NCI-H748 (cell line): ENCODE results near the gene ZNF385B.
"Not testable (repeated sequence)": the region's sequence is repeated elsewhere in the genome, so short reads cannot be mapped to it uniquely, and the experiment has no call there.

ENCODE experiments used
- DNase-seq: peaks from one replicate; lab custom pipeline; 2025; ENCODE audit not compliant: unreplicated experiment; lab: John Stamatoyannopoulos, UW

Gene ZNF385B

GRCh38 chr2:179642462-179642861 lies 218.9 kb downstream of the ZNF385B start:
- no peak for DNase-seq

GRCh38 chr2:179636995-179637394 lies 224.4 kb downstream of the ZNF385B start:
- DNase-seq, result no peak

GRCh38 chr2:179636100-179636980 lies 225.1 kb downstream of the ZNF385B start:
- DNase-seq, result no peak

- not testable (repeated sequence) for DNase-seq
Measured at GRCh38 chr2:179631769-179632385, 229.5 kb downstream of the ZNF385B start.

- DNase-seq, result peak; percentile 20
Measured at GRCh38 chr2:179629776-179630175, 231.6 kb downstream of the ZNF385B start.

- no peak for DNase-seq
Measured at GRCh38 chr2:179626261-179626660, 235.2 kb downstream of the ZNF385B start.

- DNase-seq, result no peak
Measured at GRCh38 chr2:179622635-179623300, 238.6 kb downstream of the ZNF385B start.

GRCh38 chr2:179622112-179622511 lies 239.3 kb downstream of the ZNF385B start:
- DNase-seq, result no peak

GRCh38 chr2:179619947-179620467 lies 241.4 kb downstream of the ZNF385B start:
- no peak for DNase-seq

- DNase-seq, result no peak
Measured at GRCh38 chr2:179614121-179614520, 247.3 kb downstream of the ZNF385B start.

- DNase-seq, result no peak
Measured at GRCh38 chr2:179613701-179614100, 247.7 kb downstream of the ZNF385B start.

- DNase-seq, result no peak
Measured at GRCh38 chr2:179613299-179613651, 248.1 kb downstream of the ZNF385B start.

GRCh38 chr2:179612591-179613298 lies 248.7 kb downstream of the ZNF385B start:
- DNase-seq, result no peak

GRCh38 chr2:179612108-179612507 lies 249.3 kb downstream of the ZNF385B start:
- DNase-seq, result no peak

GRCh38 chr2:179606141-179606540 lies 255.3 kb downstream of the ZNF385B start:
- no peak for DNase-seq

GRCh38 chr2:179605341-179605740 lies 256.1 kb downstream of the ZNF385B start:
- DNase-seq, result no peak

- no peak for DNase-seq
Measured at GRCh38 chr2:179604598-179604997, 256.8 kb downstream of the ZNF385B start.

- no peak for DNase-seq
Measured at GRCh38 chr2:179602452-179602851, 259.0 kb downstream of the ZNF385B start.

- no peak for DNase-seq
Measured at GRCh38 chr2:179596018-179596417, 265.4 kb downstream of the ZNF385B start.

GRCh38 chr2:179595284-179595683 lies 266.1 kb downstream of the ZNF385B start:
- no peak for DNase-seq
